Bronchial epithelial cell (primary cell): ENCODE results near the gene INTS1. TPM values are rescaled to one million over a fixed set of nuclear protein-coding genes. Genes with fewer than 3 reads are reported as not detected.
A peak's percentile ranks its signal among the peaks of the same experiment; 100 is the strongest.

Source experiments
- DNase-seq: peaks from one replicate; pipeline ENCODE4 v3.0.0-alpha.2; 2010; ENCODE audit warnings: low read depth
- FAIRE-seq: peaks from 2 replicates; lab custom pipeline; 2011; peaks lifted over from hg19 to GRCh38; lab: Jason Lieb, UNC
- H3K27me3 ChIP-seq: 2 replicates; pipeline ENCODE4 v1.5.1; 2011; ENCODE audit warnings: low read length; ENCODE audit not compliant: control insufficient read depth, insufficient read depth
- H3K36me3 ChIP-seq: 2 replicates; pipeline ENCODE4 v1.5.1; 2011; ENCODE audit warnings: low read length; ENCODE audit not compliant: control insufficient read depth, insufficient read depth
- H3K4me3 ChIP-seq: 2 replicates; pipeline ENCODE4 v1.5.1; 2011; ENCODE audit warnings: mild to moderate bottlenecking, low read depth, low read length, control low read depth
- total RNA-seq: library from RNA; depleted of rRNA; stranded (reverse); fragments of >200 nt; gene quantifications from 2 replicates; pipeline ENCODE4 v1.2.1, GENCODE V29; 2014
- TF ChIP-seq, protein P1 (sequence below): IDR thresholded peaks from 2 replicates; pipeline ENCODE4 v1.5.1; 2011; ENCODE audit warnings: mild to moderate bottlenecking, moderate library complexity, low read length, control low read depth, inconsistent platforms; ENCODE audit not compliant: insufficient read depth, severe bottlenecking

INTS1 gene
- total RNA-seq, 1 donor from 2014 or later: 18.7 TPM

DNA sequence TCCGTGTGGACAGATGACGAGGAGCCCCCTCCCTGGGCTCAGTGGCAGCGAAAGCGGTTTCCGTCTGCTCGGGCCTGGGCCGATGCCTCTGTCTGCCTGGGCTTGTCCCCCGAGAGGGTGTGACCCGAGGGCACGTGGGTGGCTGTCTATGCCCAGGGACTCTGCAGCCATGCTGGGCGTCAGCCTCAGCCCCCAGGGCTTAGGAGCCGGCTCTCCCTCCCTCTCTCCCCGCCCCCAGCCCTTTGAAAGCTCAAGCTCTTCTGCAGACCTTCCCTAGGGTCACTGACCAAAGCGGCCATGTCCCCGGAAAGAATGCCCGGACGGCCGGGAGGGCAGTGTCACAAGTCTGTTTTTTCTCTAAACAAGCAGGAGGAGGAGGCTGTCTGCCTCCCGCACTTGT is 52.0 kb downstream of the INTS1 start:
- TF ChIP-seq, protein P1, sequence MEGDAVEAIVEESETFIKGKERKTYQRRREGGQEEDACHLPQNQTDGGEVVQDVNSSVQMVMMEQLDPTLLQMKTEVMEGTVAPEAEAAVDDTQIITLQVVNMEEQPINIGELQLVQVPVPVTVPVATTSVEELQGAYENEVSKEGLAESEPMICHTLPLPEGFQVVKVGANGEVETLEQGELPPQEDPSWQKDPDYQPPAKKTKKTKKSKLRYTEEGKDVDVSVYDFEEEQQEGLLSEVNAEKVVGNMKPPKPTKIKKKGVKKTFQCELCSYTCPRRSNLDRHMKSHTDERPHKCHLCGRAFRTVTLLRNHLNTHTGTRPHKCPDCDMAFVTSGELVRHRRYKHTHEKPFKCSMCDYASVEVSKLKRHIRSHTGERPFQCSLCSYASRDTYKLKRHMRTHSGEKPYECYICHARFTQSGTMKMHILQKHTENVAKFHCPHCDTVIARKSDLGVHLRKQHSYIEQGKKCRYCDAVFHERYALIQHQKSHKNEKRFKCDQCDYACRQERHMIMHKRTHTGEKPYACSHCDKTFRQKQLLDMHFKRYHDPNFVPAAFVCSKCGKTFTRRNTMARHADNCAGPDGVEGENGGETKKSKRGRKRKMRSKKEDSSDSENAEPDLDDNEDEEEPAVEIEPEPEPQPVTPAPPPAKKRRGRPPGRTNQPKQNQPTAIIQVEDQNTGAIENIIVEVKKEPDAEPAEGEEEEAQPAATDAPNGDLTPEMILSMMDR: no peak
- Histone ChIP-seq H3K4me3 (no peak overlapping the region), H3K27me3 (no peaks in the 10 kb centered on the region), H3K36me3 (peaks cover 15% of the 10 kb centered on the region)
- peak; percentile 60 for DNase-seq
- no peak for FAIRE-seq

DNA sequence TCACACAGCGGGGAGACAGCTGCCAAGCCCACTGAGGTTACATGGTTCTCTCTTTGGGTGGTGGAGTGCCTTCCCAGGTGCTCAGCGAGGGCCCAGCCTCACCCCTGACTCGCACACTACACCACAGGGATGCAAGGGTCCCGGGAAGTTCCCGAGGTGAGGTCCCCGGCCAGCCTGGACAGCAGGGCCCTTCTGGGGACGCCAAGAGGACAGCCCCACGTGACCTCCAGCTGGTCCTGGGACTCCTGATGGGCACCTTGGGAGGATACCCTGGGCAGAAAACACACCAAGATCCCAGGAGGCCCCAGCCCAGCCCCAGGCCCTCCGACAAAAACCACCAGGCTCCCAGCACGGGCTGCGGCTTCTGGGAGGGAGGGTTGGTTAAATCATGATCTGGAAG is 53.2 kb downstream of the INTS1 start:
- TF ChIP-seq, protein P1: no peak
- DNase-seq (no peak), FAIRE-seq (no peak)
- H3K4me3 ChIP-seq: no peak overlapping the region
- no peaks in the 10 kb centered on the region for H3K27me3 ChIP-seq
- peaks cover 15% of the 10 kb centered on the region for H3K36me3 ChIP-seq

DNA sequence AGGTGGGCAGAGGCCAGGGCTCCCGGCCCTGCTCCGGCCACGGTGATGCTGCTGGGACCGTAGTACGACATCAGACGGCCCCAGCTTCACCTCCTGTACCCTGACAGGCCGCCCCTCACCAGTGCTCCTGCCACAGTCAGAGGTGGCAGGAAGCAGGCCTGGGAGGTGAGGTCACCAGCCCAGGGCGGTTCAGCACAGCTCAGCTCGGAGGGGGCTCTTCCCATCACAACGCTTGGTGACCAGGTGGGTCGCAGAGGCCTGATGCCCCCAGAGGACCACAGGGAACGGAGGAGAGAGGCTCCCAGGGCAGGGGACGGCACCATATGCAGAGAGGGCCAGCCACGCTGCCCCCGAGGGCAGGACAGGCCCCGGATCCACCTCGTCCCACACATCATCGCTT is 53.8 kb downstream of the INTS1 start:
- peaks cover 17% of the 10 kb centered on the region for H3K36me3 ChIP-seq
- FAIRE-seq: no peak
- TF ChIP-seq, protein P1: no peak
- H3K27me3 ChIP-seq: no peaks in the 10 kb centered on the region
- H3K4me3 ChIP-seq: no peak overlapping the region
- DNase-seq: no peak

DNA sequence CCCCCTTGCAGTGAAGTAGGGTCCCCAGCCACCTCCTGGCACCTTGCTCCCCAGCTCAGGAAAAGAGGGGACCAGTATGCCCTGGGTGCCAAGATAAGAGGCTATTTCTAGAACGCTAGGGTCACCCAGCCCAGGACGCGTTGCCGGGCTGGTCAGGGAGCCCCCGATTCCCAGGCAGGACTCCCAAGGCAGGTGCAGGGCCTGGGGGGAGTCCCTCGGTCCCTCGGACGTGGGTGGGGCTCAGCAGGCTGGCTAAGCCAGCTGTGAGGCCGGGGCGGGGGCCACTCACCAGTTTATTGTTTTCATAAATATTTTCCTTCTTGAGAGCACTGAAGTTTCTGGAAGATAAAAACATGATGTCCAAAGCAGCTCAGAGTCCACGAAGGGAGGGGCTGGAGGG is 54.2 kb downstream of the INTS1 start:
- H3K36me3 ChIP-seq: peaks cover 21% of the 10 kb centered on the region
- FAIRE-seq: no peak
- TF ChIP-seq, protein P1: no peak
- no peak for DNase-seq
- H3K27me3 ChIP-seq: no peaks in the 10 kb centered on the region
- no peak overlapping the region for H3K4me3 ChIP-seq

DNA sequence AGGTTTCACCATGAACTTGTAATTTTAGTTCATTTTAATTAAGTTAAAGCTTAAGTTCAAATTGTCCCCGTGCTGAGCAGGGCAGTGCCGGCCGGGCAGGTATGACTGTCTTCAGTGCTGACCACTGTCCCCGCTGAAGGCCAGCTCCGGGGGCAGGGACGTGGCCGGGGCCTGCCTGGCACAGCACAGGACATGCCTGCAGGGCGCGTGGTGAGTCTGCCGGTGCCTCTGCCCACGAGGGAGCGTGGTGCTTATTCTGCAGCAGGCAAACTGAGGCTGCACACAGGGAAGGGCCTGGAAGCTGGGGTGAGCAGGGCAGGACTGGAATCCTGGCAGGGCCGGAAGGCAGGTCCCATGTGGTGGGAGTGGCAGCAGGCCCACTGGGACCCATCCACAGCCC is 54.7 kb downstream of the INTS1 start:
- DNase-seq (no peak), FAIRE-seq (no peak)
- Histone ChIP-seq H3K36me3 (peaks cover 23% of the 10 kb centered on the region), H3K4me3 (no peak overlapping the region), H3K27me3 (no peaks in the 10 kb centered on the region)
- TF ChIP-seq, protein P1: no peak

DNA sequence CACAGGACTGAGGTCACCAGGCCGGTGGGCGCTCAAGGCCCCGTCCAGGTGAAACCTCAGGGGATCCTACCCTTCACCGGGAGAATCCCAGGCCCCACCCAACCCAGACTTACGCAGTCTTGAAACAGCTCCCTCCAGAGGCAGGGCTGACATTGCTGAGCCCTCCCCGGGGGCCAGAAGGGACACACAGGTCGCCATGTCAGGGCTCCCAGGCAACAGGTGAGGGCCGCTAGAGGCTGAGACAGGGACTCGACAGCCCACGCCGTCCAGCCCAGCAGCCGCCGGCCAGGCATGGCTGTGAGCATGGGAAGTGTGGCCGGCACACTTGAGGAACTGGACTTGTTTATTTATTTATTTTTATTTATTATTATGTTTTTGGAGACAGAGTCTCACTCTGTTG is 55.2 kb downstream of the INTS1 start:
- TF ChIP-seq, protein P1: no peak
- no peaks in the 10 kb centered on the region for H3K27me3 ChIP-seq
- DNase-seq (no peak), FAIRE-seq (no peak)
- no peak overlapping the region for H3K4me3 ChIP-seq
- peaks cover 26% of the 10 kb centered on the region for H3K36me3 ChIP-seq
